OCI-M1 (cell line): ENCODE data around the gene EDARADD.
"Not testable (repeated sequence)": the region's sequence is repeated elsewhere in the genome, so short reads cannot be mapped to it uniquely, and the experiment has no call there.

Source experiments
- DNase-seq: peaks from one replicate; lab custom pipeline; 2025; lab: John Stamatoyannopoulos, UW

Gene EDARADD

GRCh38 chr1:236489710-236490377, 95.8 kb downstream of the EDARADD start:
- peak; percentile 74 for DNase-seq

GRCh38 chr1:236491469-236492136, 97.5 kb downstream of the EDARADD start:
- DNase-seq: no peak

- DNase-seq: no peak
These were observed 98.3 kb downstream of the EDARADD start for GRCh38 chr1:236492378-236492777.

GRCh38 chr1:236494082-236494481, 100.0 kb downstream of the EDARADD start:
- no peak for DNase-seq

GRCh38 chr1:236494586-236495466, 100.7 kb downstream of the EDARADD start:
- DNase-seq: no peak

- DNase-seq: no peak
These were observed 101.5 kb downstream of the EDARADD start for GRCh38 chr1:236495467-236496112.

GRCh38 chr1:236497908-236498307, 103.8 kb downstream of the EDARADD start:
- DNase-seq: no peak

GRCh38 chr1:236501093-236501492, 107.0 kb downstream of the EDARADD start:
- no peak for DNase-seq

GRCh38 chr1:236502579-236502971, 108.5 kb downstream of the EDARADD start:
- DNase-seq: no peak

GRCh38 chr1:236502972-236503639, 109.0 kb downstream of the EDARADD start:
- DNase-seq: peak; percentile 80

GRCh38 chr1:236504338-236504737, 110.3 kb downstream of the EDARADD start:
- not testable (repeated sequence) for DNase-seq

GRCh38 chr1:236507022-236507700, 113.1 kb downstream of the EDARADD start:
- peak; percentile 21 for DNase-seq

- DNase-seq: no peak
These were observed 114.5 kb downstream of the EDARADD start for GRCh38 chr1:236508593-236509027.

- DNase-seq: no peak
These were observed 115.1 kb downstream of the EDARADD start for GRCh38 chr1:236509203-236509602.

GRCh38 chr1:236509647-236510401, 115.7 kb downstream of the EDARADD start:
- peak; percentile 22 for DNase-seq

- no peak for DNase-seq
These were observed 117.8 kb downstream of the EDARADD start for GRCh38 chr1:236511735-236512418.

- no peak for DNase-seq
These were observed 120.8 kb downstream of the EDARADD start for GRCh38 chr1:236514703-236515442.

- no peak for DNase-seq
These were observed 121.4 kb downstream of the EDARADD start for GRCh38 chr1:236515443-236515958.
